ENCODE data around the gene CORO7.

- no peak for TF ChIP-seq GATA2 (IDR thresholded peaks at IDR 0.05; ENCODE audit: low read depth, low read length)
- TF ChIP-seq GATA3 (IDR thresholded peaks at IDR 0.05; ENCODE audit: low read depth, low read length): no peak
These were observed 50.4 kb downstream of the CORO7 start for GRCh38 chr16:4366016-4366415.

Data from SH-SY5Y (cell line).